GM12873 (cell line): ENCODE results near the gene CFH.

Source experiments
- CTCF ChIP-seq: IDR thresholded peaks from 2 replicates; pipeline ENCODE4 v1.5.1; 2012; ENCODE audit warnings: low read depth, mild to moderate bottlenecking, moderate library complexity, low read length, control low read depth; ENCODE audit not compliant: insufficient read depth; ENCODE audit errors: missing control alignments

Gene CFH

GRCh38 chr1:196667131-196667530, 15.3 kb downstream of the CFH start:
- TF ChIP-seq CTCF: no peak

GRCh38 chr1:196669051-196669450, 17.2 kb downstream of the CFH start:
- no peak for TF ChIP-seq CTCF

- TF ChIP-seq CTCF: no peak
Observed at GRCh38 chr1:196669693-196670092, 17.9 kb downstream of the CFH start.

GRCh38 chr1:196674908-196675307, 23.1 kb downstream of the CFH start:
- no peak for TF ChIP-seq CTCF

- no peak for TF ChIP-seq CTCF
Observed at GRCh38 chr1:196677781-196678509, 26.1 kb downstream of the CFH start.

- no peak for TF ChIP-seq CTCF
Observed at GRCh38 chr1:196678510-196678884, 26.7 kb downstream of the CFH start.

GRCh38 chr1:196680107-196680506, 28.3 kb downstream of the CFH start:
- TF ChIP-seq CTCF: no peak
